GM23248 (cell line): ENCODE measurements around the gene RNF213. TPM values are rescaled to one million over a fixed set of nuclear protein-coding genes. Genes with fewer than 3 reads are reported as not detected.

Experiments used
- DNase-seq: peaks from one replicate; pipeline ENCODE4 v3.0.0-alpha.2; 2015
- H2AFZ ChIP-seq: fragments of 200-600 bp; sonication (generic); 2 replicates; pipeline ENCODE4 v1.6.1; 2016; ENCODE audit warnings: antibody characterized with exemption
- H3F3A ChIP-seq: fragments of 200-600 bp; sonication (generic); 2 replicates; pipeline ENCODE4 v1.6.1; 2016; ENCODE audit warnings: mild to moderate bottlenecking, antibody characterized with exemption, mixed run types; ENCODE audit not compliant: insufficient read depth
- H3K27ac ChIP-seq: fragments of 200-600 bp; sonication (generic); 2 replicates; pipeline ENCODE4 v1.5.1; 2016; ENCODE audit warnings: mild to moderate bottlenecking
- H3K27me3 ChIP-seq: fragments of 200-600 bp; sonication (generic); replicated peaks from 2 replicates; pipeline ENCODE4 v1.6.1; 2016; ENCODE audit warnings: mild to moderate bottlenecking; ENCODE audit not compliant: insufficient read depth
- H3K36me3 ChIP-seq: fragments of 200-600 bp; sonication (generic); 2 replicates; pipeline ENCODE4 v1.6.1; 2016; ENCODE audit warnings: low read depth, mild to moderate bottlenecking
- H3K4me1 ChIP-seq: fragments of 200-600 bp; sonication (generic); 2 replicates; pipeline ENCODE4 v1.6.1; 2016; ENCODE audit warnings: mild to moderate bottlenecking; ENCODE audit not compliant: insufficient read depth
- H3K4me2 ChIP-seq: fragments of 200-600 bp; sonication (generic); one replicate; pipeline ENCODE4 v1.6.1; 2016; ENCODE audit warnings: mild to moderate bottlenecking; ENCODE audit not compliant: unreplicated experiment
- H3K4me3 ChIP-seq: fragments of 200-600 bp; sonication (generic); 2 replicates; pipeline ENCODE4 v1.5.1; 2016; ENCODE audit warnings: mild to moderate bottlenecking
- H3K79me2 ChIP-seq: fragments of 200-600 bp; sonication (generic); 2 replicates; pipeline ENCODE4 v1.6.1; 2016; ENCODE audit warnings: mild to moderate bottlenecking; ENCODE audit not compliant: insufficient read depth
- H3K9ac ChIP-seq: fragments of 200-600 bp; sonication (generic); 2 replicates; pipeline ENCODE4 v1.6.1; 2016; ENCODE audit warnings: mild to moderate bottlenecking
- H3K9me2 ChIP-seq: fragments of 200-600 bp; sonication (generic); 2 replicates; pipeline ENCODE4 v1.6.1; 2016; ENCODE audit warnings: mixed run types, mild to moderate bottlenecking, moderate library complexity; ENCODE audit not compliant: insufficient read depth
- H3K9me3 ChIP-seq: fragments of 200-600 bp; sonication (generic); one replicate; pipeline ENCODE4 v1.6.1; 2017; ENCODE audit warnings: low read depth
- H4K20me1 ChIP-seq: fragments of 200-600 bp; sonication (generic); 2 replicates; pipeline ENCODE4 v1.6.0; 2016; ENCODE audit not compliant: insufficient read depth
- EZH2 ChIP-seq: fragments of 200-600 bp; sonication (generic); IDR thresholded peaks from 2 replicates; pipeline ENCODE4 v1.6.1; 2018; ENCODE audit warnings: antibody characterized with exemption, mild to moderate bottlenecking; ENCODE audit not compliant: insufficient read depth, poor library complexity, severe bottlenecking
- EZH2phosphoT487 ChIP-seq: fragments of 200-600 bp; sonication (generic); IDR thresholded peaks from 2 replicates; pipeline ENCODE4 v1.6.1; 2018; ENCODE audit warnings: antibody characterized with exemption, moderate library complexity, mild to moderate bottlenecking, low read depth; ENCODE audit not compliant: insufficient read depth
- WGBS, 2 experiments: methylation state at CpG; one replicate each; pipeline ENCODE4 v1.1.6; 2015 to 2017; ENCODE audit warnings: low lambda C conversion rate in 2 of 2, low coverage in 1 of 2; ENCODE audit errors: missing lambda C conversion rate in 2 of 2; 5-methylcytosine and 5-hydroxymethylcytosine counted together
- in situ Hi-C: fragments of 300-500 bp; cut with MboI; formaldehyde crosslinking; loops from 2 replicates; pipeline ENCODE4 v1.15.0; 2020
- polyA plus RNA-seq: library from polyadenylated mRNA; unstranded; fragments of >200 nt; fragmentation: Nextera tagmentation; extraction: Ambion mirVana; gene quantifications from 2 replicates; pipeline ENCODE4 v1.2.1, GENCODE V29; 2016
- total RNA-seq: library from RNA; depleted of rRNA; stranded (reverse); fragments of >200 nt; shearing (Covaris generic); gene quantifications from 2 replicates; pipeline ENCODE4 v1.2.3, GENCODE V29; 2014

Gene RNF213
- total and polyA plus RNA-seq, 2 experiments from 2014 or later, result 18.8 to 45.0 TPM

DNA sequence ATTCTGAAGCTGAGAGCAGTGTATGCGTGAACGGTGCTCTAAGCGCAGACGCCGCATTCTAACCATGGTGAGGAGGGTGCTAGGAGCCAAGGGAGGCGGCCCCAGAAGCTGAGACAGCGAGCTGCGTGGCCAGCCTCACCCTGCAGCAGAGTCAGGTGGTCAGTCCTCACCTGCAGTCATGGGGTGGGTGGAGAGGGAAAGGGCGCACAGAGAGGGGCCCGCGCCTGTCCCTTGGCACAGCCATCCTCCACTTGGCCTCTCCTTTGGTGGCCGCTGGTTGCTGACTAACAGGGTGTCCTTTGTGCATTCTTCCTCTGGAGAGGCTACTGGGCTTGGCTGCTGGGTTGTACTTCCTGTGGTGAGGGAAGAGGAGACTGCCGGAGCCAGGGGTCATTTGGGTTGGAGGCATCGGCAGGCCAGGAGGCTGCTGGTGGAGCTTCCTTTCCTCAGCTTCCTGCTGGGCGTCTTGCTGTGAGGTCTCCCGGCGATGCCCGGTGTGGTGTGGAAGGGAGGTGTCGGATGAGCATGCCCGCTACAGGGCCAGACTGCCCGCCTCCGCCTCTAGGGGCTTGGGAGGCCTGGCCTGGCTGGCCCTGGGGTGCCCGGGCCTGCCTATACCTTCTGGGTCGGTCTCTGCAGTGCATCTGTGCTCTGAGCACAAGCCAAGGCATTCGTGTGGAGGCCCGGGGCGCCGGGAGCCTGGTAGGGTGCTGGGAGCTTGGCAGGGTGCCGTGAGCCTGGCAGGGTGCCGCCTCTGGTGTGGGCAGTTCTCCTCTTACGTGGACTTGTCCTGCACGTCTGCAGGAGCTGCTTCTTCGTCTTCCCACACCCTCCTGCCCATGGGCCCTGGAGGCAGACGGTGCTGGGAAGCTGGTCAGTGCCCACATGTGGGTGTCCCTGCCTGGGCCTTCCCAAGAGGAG is 17.4 kb downstream of the RNF213 start:
- Histone ChIP-seq H3K9me2 (no peaks in the 10 kb centered on the region), H3K4me3 (no peak overlapping the region), H3K4me1 (peaks cover 16% of the 10 kb centered on the region; the same call in 1 of the 2 replicates), H3F3A (peaks cover 7% of the 10 kb centered on the region; the same call in 1 of the 2 replicates), H3K36me3 (no peaks in the 10 kb centered on the region; the same call in 1 of the 2 replicates), H2AFZ (no peak overlapping the region), H3K27ac (no peak overlapping the region), H4K20me1 (no peaks in the 10 kb centered on the region), H3K9ac (no peak overlapping the region), H3K27me3 (no peaks in the 10 kb centered on the region), H3K79me2 (peaks cover 13% of the 10 kb centered on the region; the same call in 1 of the 2 replicates), H3K9me3 (no peaks in the 10 kb centered on the region), H3K4me2 (no peak overlapping the region)
- TF ChIP-seq EZH2 (no peak), EZH2phosphoT487 (no peak)
- 88 to 91% methylated on average over 30 to 34 of the region's 34 CpGs for WGBS, 2 experiments
- DNase-seq, result no peak
- in situ Hi-C loops, result no loop called here

DNA sequence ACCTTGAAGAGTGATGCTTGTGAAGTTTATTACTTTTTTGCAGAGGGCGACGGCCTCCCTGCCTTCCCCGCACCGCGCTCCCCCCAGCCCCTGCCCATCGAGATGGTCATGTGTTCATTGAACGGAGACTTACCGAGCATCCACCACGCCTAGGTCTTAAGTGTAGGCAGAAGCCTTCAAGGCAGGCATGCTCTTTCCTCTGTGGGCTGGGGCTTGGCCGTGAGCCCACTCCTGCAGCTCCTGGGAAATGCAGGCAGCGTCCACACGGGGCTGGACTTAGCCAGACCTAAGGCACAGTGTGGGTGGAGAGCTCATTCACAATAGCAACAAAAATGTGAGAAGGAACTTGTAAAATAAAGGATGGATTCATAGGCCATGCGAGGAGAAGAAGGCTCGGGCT is 19.2 kb downstream of the RNF213 start:
- H3K9ac ChIP-seq, result peak overlapping the region; percentile 37; the same call in 1 of the 2 replicates
- no peak overlapping the region for H2AFZ ChIP-seq
- no peaks in the 10 kb centered on the region; the same call in 1 of the 2 replicates for H3K36me3 ChIP-seq
- no peaks in the 10 kb centered on the region for H3K9me3 ChIP-seq
- peaks cover 25% of the 10 kb centered on the region; the same call in 1 of the 2 replicates for H3K79me2 ChIP-seq
- peak overlapping the region; percentile 27 for H3K4me2 ChIP-seq
- H3F3A ChIP-seq, result peaks cover 7% of the 10 kb centered on the region; the same call in 1 of the 2 replicates
- peak overlapping the region; percentile 56 for H3K27ac ChIP-seq
- no peaks in the 10 kb centered on the region for H3K9me2 ChIP-seq
- no peaks in the 10 kb centered on the region for H3K27me3 ChIP-seq
- in situ Hi-C loops, result no loop called here
- no peak overlapping the region for H3K4me3 ChIP-seq
- H4K20me1 ChIP-seq, result no peaks in the 10 kb centered on the region
- no peak for TF ChIP-seq EZH2
- TF ChIP-seq EZH2phosphoT487, result no peak
- 48 to 62% methylated on average over 11 to 14 of the region's 14 CpGs for WGBS, 2 experiments
- H3K4me1 ChIP-seq, result peaks cover 16% of the 10 kb centered on the region; the same call in 1 of the 2 replicates
- DNase-seq, result peak; percentile 93

DNA sequence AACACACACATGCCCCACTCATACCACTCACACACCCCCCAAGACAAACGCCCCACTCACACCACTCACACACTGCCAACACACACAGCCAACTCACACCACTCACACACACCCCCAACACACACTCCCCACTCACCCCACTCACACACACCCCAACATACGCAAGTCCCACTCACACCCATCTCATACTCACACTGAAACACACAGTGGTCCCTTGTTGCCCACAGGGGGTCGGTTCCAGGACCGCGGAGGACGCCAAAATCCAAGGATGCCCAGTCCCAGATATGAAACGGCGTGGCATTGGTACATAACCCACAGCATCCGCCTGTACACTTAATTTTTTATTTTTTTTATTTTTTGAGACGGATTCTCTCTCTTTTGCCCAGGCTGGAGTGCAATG is 20.9 kb downstream of the RNF213 start:
- H3K4me3 ChIP-seq, result no peak overlapping the region
- no peak overlapping the region for H2AFZ ChIP-seq
- H3F3A ChIP-seq, result peaks cover 7% of the 10 kb centered on the region; the same call in 1 of the 2 replicates
- H3K4me1 ChIP-seq, result peaks cover 16% of the 10 kb centered on the region; the same call in 1 of the 2 replicates
- no peaks in the 10 kb centered on the region for H3K9me2 ChIP-seq
- H3K9ac ChIP-seq, result no peak overlapping the region
- H3K4me2 ChIP-seq, result no peak overlapping the region
- TF ChIP-seq EZH2 (no peak), EZH2phosphoT487 (no peak)
- 94 to 96% methylated on average over 10 of the region's 10 CpGs for WGBS, 2 experiments
- H3K27ac ChIP-seq, result no peak overlapping the region
- in situ Hi-C loops, result no loop called here
- no peaks in the 10 kb centered on the region for H3K9me3 ChIP-seq
- no peaks in the 10 kb centered on the region for H4K20me1 ChIP-seq
- peaks cover 25% of the 10 kb centered on the region; the same call in 1 of the 2 replicates for H3K79me2 ChIP-seq
- no peak for DNase-seq
- no peaks in the 10 kb centered on the region for H3K27me3 ChIP-seq
- H3K36me3 ChIP-seq, result no peaks in the 10 kb centered on the region; the same call in 1 of the 2 replicates

DNA sequence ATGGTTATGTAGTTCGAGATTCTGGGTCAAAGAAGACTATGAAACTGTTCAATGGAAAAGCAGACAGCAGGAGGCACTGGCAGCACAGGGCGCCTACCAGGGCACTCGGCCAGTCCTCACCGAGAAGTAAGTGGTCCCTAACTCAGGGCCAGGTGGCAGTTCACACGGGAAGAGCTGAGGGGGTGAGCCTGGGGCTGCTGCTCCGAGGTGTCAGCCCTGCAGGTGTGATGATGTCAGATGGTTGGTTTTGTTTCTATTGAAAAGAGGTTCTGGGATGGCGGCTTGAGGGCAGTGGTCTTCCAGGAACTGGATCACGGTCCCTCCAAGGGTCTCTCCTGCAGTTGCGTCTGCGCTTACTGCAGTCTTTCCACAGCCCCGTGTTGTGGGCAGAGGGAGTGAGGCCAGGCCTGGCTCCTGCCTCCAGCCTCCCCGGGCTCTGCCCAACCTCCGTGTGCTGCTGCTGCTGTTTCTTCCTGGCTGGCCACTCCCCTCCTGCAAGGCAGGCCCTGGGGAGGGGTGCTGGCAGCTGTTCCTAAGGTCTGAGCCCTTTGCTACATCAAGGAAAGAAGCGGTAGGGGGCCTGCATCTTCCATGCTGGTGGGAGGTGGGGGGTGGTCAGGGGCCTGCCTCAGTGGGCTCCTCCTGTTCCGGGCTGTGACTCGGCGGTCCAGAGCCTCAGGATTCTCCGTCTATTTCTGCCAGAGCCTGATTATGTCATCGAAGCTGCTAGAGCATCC is 22.6 kb downstream of the RNF213 start:
- Histone ChIP-seq H3K4me2 (no peak overlapping the region), H3K9me3 (no peaks in the 10 kb centered on the region), H3K27ac (no peak overlapping the region), H2AFZ (no peak overlapping the region), H3K9me2 (no peaks in the 10 kb centered on the region), H3F3A (peaks cover 7% of the 10 kb centered on the region; the same call in 1 of the 2 replicates), H3K9ac (no peak overlapping the region), H3K79me2 (peaks cover 25% of the 10 kb centered on the region; the same call in 1 of the 2 replicates), H3K27me3 (no peaks in the 10 kb centered on the region), H3K4me3 (no peak overlapping the region), H3K4me1 (peaks cover 16% of the 10 kb centered on the region; the same call in 1 of the 2 replicates), H3K36me3 (no peaks in the 10 kb centered on the region; the same call in 1 of the 2 replicates), H4K20me1 (no peaks in the 10 kb centered on the region)
- 83 to 90% methylated on average over 19 of the region's 19 CpGs for WGBS, 2 experiments
- TF ChIP-seq EZH2phosphoT487, result no peak
- TF ChIP-seq EZH2, result no peak
- in situ Hi-C loops, result no loop called here
- DNase-seq, result no peak
